Duodenal mucosa (tissue), 2 donors: Measurements from ENCODE around the gene ENO1.

ENCODE experiments used
- H3K27ac ChIP-seq: one replicate; pipeline ENCODE4 v1.7.0; 2013; ENCODE audit warnings: low read depth, low read length
- H3K27me3 ChIP-seq, 2 donors: one replicate each; pipeline ENCODE4 v1.7.0; 2013; ENCODE audit warnings: low read length in 2 of 2, control low read depth in 1 of 2; ENCODE audit not compliant: insufficient read depth in 2 of 2, control insufficient read depth in 1 of 2
- H3K36me3 ChIP-seq, 2 donors: one replicate each; pipeline ENCODE4 v1.7.0; 2013; ENCODE audit warnings: low read length in 2 of 2, control low read depth in 1 of 2; ENCODE audit not compliant: insufficient read depth in 2 of 2, control insufficient read depth in 1 of 2
- H3K4me1 ChIP-seq, 2 donors: one replicate each; pipeline ENCODE4 v1.7.0; 2013; ENCODE audit warnings: low read length in 2 of 2, control low read depth in 1 of 2; ENCODE audit not compliant: insufficient read depth in 2 of 2, control insufficient read depth in 1 of 2
- H3K4me3 ChIP-seq, 2 donors: one replicate each; pipeline ENCODE4 v1.7.0; 2013; ENCODE audit warnings: low read length in 2 of 2, low read depth in 1 of 2
- H3K9ac ChIP-seq, 2 donors: one replicate each; pipeline ENCODE4 v1.7.0; 2013; ENCODE audit warnings: low read length in 2 of 2, low read depth in 1 of 2
- H3K9me3 ChIP-seq, 2 donors: one replicate each; pipeline ENCODE4 v1.7.0; 2013; ENCODE audit warnings: low read length in 2 of 2, control low read depth in 1 of 2; ENCODE audit not compliant: control insufficient read depth in 1 of 2

Gene ENO1

DNA sequence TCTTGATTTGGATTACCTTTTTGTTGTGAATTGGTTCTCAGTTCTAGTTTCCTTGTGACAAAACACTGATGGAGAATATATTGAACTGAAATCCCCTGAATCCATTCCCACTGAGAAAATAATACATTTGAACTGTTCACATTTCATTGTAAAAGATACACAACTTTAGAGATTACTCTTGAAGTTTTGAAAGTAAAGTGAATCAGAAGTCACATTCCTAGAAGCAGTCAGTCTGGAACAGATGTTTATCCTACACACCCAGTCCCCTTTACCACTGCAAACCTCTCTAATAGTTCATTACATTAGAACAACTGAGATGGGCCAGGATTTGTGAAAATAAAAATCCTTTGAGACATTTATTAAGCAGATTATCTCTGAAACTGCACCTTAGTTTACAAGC lies 64.5 kb downstream of the ENO1 start:
- Histone ChIP-seq H3K4me1 (peaks cover 20 to 36% of the 10 kb centered on the region in 2 donors), H3K36me3 (no peaks in the 10 kb centered on the region), H3K27ac (no peak overlapping the region), H3K4me3 (no peak overlapping the region), H3K27me3 (no peaks in the 10 kb centered on the region), H3K9me3 (no peaks in the 10 kb centered on the region), H3K9ac (no peak overlapping the region)

DNA sequence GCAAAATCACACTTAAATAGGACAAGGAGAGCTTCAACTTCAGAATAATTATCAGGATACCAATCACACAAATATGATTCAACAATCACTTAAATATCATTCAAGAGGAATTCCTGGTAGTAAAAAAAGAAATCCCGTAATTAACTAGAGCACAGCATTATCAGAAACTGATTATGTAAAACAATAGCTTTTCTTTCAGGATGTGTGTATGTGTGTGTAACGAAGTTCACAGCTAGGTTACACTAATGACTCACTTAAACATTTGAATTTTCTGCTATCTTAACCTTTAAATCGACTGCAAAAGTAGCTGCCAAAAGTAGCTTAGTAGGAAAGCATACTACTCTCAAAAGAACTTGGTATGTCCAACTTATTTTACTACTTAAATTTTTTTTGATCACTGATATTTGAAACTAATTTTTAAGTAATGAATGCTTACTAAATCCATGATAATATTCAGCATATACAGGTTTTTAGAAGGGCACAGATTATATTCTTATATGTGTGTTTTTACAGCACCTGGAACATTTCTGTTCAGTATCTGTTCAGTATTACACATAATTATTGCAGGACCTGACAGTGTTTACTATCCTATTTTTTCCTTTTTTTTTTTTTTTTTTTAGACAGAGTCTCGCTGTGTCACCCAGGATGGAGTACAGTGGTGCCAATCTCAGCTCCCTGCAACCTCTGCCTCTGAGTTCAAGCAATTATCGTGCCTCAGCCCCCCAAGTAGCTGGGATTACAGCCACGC lies 65.3 kb downstream of the ENO1 start:
- Histone ChIP-seq H3K27me3 (no peaks in the 10 kb centered on the region), H3K4me1 (peaks cover 15 to 31% of the 10 kb centered on the region in 2 donors), H3K36me3 (no peaks in the 10 kb centered on the region), H3K9ac (no peak overlapping the region), H3K4me3 (no peak overlapping the region), H3K9me3 (no peaks in the 10 kb centered on the region), H3K27ac (no peak overlapping the region)

DNA sequence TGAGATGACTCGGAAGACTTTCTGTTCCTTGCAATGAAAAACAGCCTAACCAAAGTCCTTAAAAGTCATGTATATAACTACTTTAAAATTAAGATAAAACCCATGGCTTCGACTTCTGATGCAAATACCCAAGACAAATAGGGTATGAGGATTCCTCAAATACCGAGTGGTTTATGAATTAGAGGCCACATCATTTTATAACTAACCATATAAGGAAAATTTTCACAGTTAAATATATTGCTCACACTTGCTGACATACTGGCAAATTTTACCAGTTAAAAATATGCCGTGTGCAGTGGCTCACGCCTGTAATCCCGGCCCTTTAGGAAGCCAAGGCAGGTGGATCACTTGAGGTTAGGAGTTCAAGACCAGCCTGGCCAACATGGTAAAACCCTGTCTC lies 66.4 kb downstream of the ENO1 start:
- H3K4me1 ChIP-seq = peaks cover 14 to 31% of the 10 kb centered on the region in 2 donors
- H3K27me3 ChIP-seq = no peaks in the 10 kb centered on the region
- no peak overlapping the region for H3K27ac ChIP-seq
- H3K9me3 ChIP-seq = no peaks in the 10 kb centered on the region
- no peak overlapping the region for H3K9ac ChIP-seq
- no peaks in the 10 kb centered on the region for H3K36me3 ChIP-seq
- H3K4me3 ChIP-seq = no peak overlapping the region
